ENCODE data around the gene TANGO6.

Gene TANGO6

GRCh38 chr16:68910051-68910450, 66.7 kb downstream of the TANGO6 start:
- no peak for DNase-seq (ENCODE audit: low read depth)

- DNase-seq (ENCODE audit: low read depth) = no peak
These were observed 72.3 kb downstream of the TANGO6 start for GRCh38 chr16:68915589-68915988.

- DNase-seq (ENCODE audit: low read depth) = no peak
These were observed 74.2 kb downstream of the TANGO6 start for GRCh38 chr16:68917541-68917940.

- no peak for DNase-seq (ENCODE audit: low read depth)
These were observed 77.0 kb downstream of the TANGO6 start for GRCh38 chr16:68920349-68920748.

- DNase-seq (ENCODE audit: low read depth) = no peak
These were observed 78.3 kb downstream of the TANGO6 start for GRCh38 chr16:68921637-68922036.

- DNase-seq (ENCODE audit: low read depth) = no peak
These were observed 79.8 kb downstream of the TANGO6 start for GRCh38 chr16:68923116-68923515.

- no peak for DNase-seq (ENCODE audit: low read depth)
These were observed 83.7 kb downstream of the TANGO6 start for GRCh38 chr16:68927018-68927417.

- DNase-seq (ENCODE audit: low read depth) = no peak
These were observed 87.9 kb downstream of the TANGO6 start for GRCh38 chr16:68931196-68931595.

- DNase-seq (ENCODE audit: low read depth) = no peak
These were observed 91.1 kb downstream of the TANGO6 start for GRCh38 chr16:68934402-68934801.

- DNase-seq (ENCODE audit: low read depth) = no peak
These were observed 91.7 kb downstream of the TANGO6 start for GRCh38 chr16:68935008-68935407.

GRCh38 chr16:68936736-68937631, 93.7 kb downstream of the TANGO6 start:
- DNase-seq (ENCODE audit: low read depth) = no peak

GRCh38 chr16:68939692-68940320, 96.5 kb downstream of the TANGO6 start:
- DNase-seq (ENCODE audit: low read depth) = no peak

GRCh38 chr16:68940816-68941215, 97.5 kb downstream of the TANGO6 start:
- DNase-seq (ENCODE audit: low read depth) = no peak

- DNase-seq (ENCODE audit: low read depth) = no peak
These were observed 100.6 kb downstream of the TANGO6 start for GRCh38 chr16:68943961-68944360.

- no peak for DNase-seq (ENCODE audit: low read depth)
These were observed 105.0 kb downstream of the TANGO6 start for GRCh38 chr16:68948230-68948910.

- DNase-seq (ENCODE audit: low read depth) = no peak
These were observed 108.9 kb downstream of the TANGO6 start for GRCh38 chr16:68951991-68952877.

- DNase-seq (ENCODE audit: low read depth) = no peak
These were observed 111.7 kb downstream of the TANGO6 start for GRCh38 chr16:68954911-68955635.

GRCh38 chr16:68960910-68961309, 117.6 kb downstream of the TANGO6 start:
- DNase-seq (ENCODE audit: low read depth) = no peak

GRCh38 chr16:68961778-68962402, 118.6 kb downstream of the TANGO6 start:
- DNase-seq (ENCODE audit: low read depth) = no peak

GRCh38 chr16:68969338-68969737, 126.0 kb downstream of the TANGO6 start:
- no peak for DNase-seq (ENCODE audit: low read depth)

- no peak for DNase-seq (ENCODE audit: low read depth)
These were observed 128.7 kb downstream of the TANGO6 start for GRCh38 chr16:68972013-68972412.

All from CMK (cell line).